Measurements from ENCODE around the gene LYPD4.
"Not testable (repeated sequence)": the region's sequence is repeated elsewhere in the genome, so short reads cannot be mapped to it uniquely, and the experiment has no call there.

DNA sequence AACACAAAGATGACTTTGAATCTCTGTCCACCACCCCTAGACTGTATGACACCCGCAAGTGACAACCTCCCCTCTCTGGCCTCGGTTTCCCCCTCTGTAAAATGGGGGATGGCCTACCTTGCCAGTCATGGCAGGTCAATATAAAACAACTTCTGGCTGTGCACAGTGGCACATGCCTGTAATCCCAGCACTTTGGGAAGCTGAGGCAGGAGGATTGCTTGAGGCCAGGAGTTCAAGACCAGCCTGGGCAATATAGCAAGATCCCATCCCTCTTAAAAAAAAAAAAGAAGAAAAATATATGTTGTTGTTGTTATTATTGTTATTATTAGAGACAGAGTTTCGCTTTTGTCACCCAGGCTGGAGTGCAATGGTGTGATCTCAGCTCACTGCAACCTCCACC is 31.5 kb upstream of the LYPD4 start:
- TF ChIP-seq POLR2AphosphoS5, POLR2A, EP300 (IDR thresholded peaks at IDR 0.05): not testable (repeated sequence)
- TF ChIP-seq, protein P1, sequence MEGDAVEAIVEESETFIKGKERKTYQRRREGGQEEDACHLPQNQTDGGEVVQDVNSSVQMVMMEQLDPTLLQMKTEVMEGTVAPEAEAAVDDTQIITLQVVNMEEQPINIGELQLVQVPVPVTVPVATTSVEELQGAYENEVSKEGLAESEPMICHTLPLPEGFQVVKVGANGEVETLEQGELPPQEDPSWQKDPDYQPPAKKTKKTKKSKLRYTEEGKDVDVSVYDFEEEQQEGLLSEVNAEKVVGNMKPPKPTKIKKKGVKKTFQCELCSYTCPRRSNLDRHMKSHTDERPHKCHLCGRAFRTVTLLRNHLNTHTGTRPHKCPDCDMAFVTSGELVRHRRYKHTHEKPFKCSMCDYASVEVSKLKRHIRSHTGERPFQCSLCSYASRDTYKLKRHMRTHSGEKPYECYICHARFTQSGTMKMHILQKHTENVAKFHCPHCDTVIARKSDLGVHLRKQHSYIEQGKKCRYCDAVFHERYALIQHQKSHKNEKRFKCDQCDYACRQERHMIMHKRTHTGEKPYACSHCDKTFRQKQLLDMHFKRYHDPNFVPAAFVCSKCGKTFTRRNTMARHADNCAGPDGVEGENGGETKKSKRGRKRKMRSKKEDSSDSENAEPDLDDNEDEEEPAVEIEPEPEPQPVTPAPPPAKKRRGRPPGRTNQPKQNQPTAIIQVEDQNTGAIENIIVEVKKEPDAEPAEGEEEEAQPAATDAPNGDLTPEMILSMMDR (IDR thresholded peaks at IDR 0.05): not testable (repeated sequence)
